Testis (tissue), 2 donors: Measurements from ENCODE around the gene MTA1.

Experiments used
- CTCF ChIP-seq, 3 experiments: fragments of 450-650 bp in 2 of 3; fragments of 200-600 bp in 1 of 3; sonication (generic) in 1 of 3; IDR thresholded peaks; one replicate each; pipeline ENCODE4 v1.5.1; 2016 to 2019; ENCODE audit warnings: antibody characterized with exemption in 3 of 3, mild to moderate bottlenecking in 2 of 3, moderate library complexity in 1 of 3
- POLR2A ChIP-seq: fragments of 450-650 bp; IDR thresholded peaks from one replicate; pipeline ENCODE4 v1.6.1; 2017; ENCODE audit warnings: antibody characterized with exemption, mild to moderate bottlenecking, moderate library complexity

GRCh38 chr14:105411985-105412770 is 7.4 kb upstream of the MTA1 start:
- no peak for TF ChIP-seq CTCF (IDR thresholded peaks at IDR 0.05)
- no peak for TF ChIP-seq POLR2A
